Neural cell (in vitro differentiated cells): ENCODE measurements around the gene SH3PXD2A.

Experiments used
- EP300 ChIP-seq: fragments of 450-650 bp; conservative IDR thresholded peaks from 2 replicates; pipeline ENCODE4 v1.6.1; 2014; ENCODE audit warnings: antibody characterized with exemption, mild to moderate bottlenecking, moderate library complexity; ENCODE audit not compliant: poor library complexity, severe bottlenecking
- EZH2 ChIP-seq: fragments of 200-600, 300-800 bp; shearing (Covaris generic), sonication (generic); IDR thresholded peaks from 2 replicates; pipeline ENCODE4 v1.6.1; 2014; ENCODE audit warnings: antibody characterized with exemption, low read length, borderline replicate concordance, mild to moderate bottlenecking; ENCODE audit not compliant: insufficient read depth, poor library complexity, severe bottlenecking
- TAF1 ChIP-seq: IDR thresholded peaks from 2 replicates; pipeline ENCODE4 v1.6.1; 2012; ENCODE audit warnings: low read depth
- TF ChIP-seq, protein P1 (sequence below): fragments of 450-650 bp; IDR thresholded peaks from 2 replicates; pipeline ENCODE4 v1.5.1; 2014; ENCODE audit warnings: antibody characterized with exemption, mild to moderate bottlenecking, moderate library complexity; ENCODE audit not compliant: poor library complexity, severe bottlenecking

DNA sequence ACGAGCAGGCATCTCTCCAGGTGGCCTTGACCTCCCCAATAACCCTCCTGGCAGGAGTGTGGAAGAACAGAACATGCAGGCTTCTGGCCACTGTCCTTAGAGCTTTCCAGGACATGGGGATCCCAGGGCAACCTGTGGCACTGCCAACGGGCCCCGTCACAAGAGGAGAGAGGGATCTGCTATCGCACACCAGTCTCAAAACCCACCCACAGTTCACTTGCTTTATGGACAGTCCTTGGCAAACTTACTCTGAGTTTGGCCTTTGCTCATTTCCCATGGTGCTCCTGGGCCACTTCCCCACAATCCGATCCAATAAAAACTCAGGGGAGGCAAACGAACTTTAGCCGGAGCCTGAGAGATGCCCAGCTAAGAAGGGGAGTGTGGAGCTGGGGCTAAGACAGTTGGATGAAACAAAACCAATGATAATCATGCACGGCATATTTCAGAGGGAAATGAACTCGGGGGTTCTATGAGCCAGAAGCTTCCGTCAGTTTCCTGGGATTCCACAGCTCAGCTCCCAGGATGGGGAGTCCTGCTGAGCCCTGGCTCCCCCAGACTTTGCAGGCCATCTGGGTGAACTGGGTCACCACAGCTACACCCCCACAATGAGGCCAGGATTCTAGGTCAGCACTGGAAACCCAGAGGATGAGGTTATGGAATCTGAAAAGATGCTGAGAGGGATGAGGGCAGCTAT is 203.4 kb downstream of the SH3PXD2A start:
- TF ChIP-seq EP300 (no peak), TAF1 (no peak), EZH2 (no peak)
- TF ChIP-seq, protein P1, sequence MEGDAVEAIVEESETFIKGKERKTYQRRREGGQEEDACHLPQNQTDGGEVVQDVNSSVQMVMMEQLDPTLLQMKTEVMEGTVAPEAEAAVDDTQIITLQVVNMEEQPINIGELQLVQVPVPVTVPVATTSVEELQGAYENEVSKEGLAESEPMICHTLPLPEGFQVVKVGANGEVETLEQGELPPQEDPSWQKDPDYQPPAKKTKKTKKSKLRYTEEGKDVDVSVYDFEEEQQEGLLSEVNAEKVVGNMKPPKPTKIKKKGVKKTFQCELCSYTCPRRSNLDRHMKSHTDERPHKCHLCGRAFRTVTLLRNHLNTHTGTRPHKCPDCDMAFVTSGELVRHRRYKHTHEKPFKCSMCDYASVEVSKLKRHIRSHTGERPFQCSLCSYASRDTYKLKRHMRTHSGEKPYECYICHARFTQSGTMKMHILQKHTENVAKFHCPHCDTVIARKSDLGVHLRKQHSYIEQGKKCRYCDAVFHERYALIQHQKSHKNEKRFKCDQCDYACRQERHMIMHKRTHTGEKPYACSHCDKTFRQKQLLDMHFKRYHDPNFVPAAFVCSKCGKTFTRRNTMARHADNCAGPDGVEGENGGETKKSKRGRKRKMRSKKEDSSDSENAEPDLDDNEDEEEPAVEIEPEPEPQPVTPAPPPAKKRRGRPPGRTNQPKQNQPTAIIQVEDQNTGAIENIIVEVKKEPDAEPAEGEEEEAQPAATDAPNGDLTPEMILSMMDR: no peak
